BE2C (cell line): ENCODE results near the gene HASPIN.

ENCODE experiments used
- DNase-seq: peaks from one replicate; pipeline ENCODE4 v3.0.0-alpha.2; 2020
- H3K27me3 ChIP-seq: fragments of 250-450 bp; sonication (Bioruptor Pico); 2 replicates; pipeline ENCODE4 v1.5.1; 2020; ENCODE audit warnings: mild to moderate bottlenecking
- H3K36me3 ChIP-seq: fragments of 250-450 bp; sonication (Bioruptor Pico); 2 replicates; pipeline ENCODE4 v1.5.1; 2020; ENCODE audit warnings: mild to moderate bottlenecking
- H3K4me1 ChIP-seq: fragments of 250-450 bp; sonication (Bioruptor Pico); 2 replicates; pipeline ENCODE4 v1.5.1; 2020
- H3K4me3 ChIP-seq: 2 replicates; pipeline ENCODE4 v1.5.1; 2011; ENCODE audit warnings: low read depth, low read length
- H3K9me3 ChIP-seq: fragments of 250-450 bp; sonication (Bioruptor Pico); 2 replicates; pipeline ENCODE4 v1.5.1; 2020
- CTCF ChIP-seq: IDR thresholded peaks from 2 replicates; pipeline ENCODE4 v1.5.1; 2012; ENCODE audit warnings: mild to moderate bottlenecking, low read depth, low read length

Gene HASPIN

GRCh38 chr17:3771140-3771539 is 47.4 kb downstream of the HASPIN start:
- no peaks in the 10 kb centered on the region for H3K9me3 ChIP-seq
- no peaks in the 10 kb centered on the region for H3K27me3 ChIP-seq
- DNase-seq: no peak
- no peaks in the 10 kb centered on the region for H3K4me1 ChIP-seq
- no peaks in the 10 kb centered on the region for H3K36me3 ChIP-seq
- TF ChIP-seq CTCF: no peak
- H3K4me3 ChIP-seq: no peak overlapping the region

- Histone ChIP-seq H3K27me3 (no peaks in the 10 kb centered on the region), H3K4me1 (no peaks in the 10 kb centered on the region), H3K36me3 (no peaks in the 10 kb centered on the region), H3K4me3 (no peak overlapping the region), H3K9me3 (no peaks in the 10 kb centered on the region)
- no peak for TF ChIP-seq CTCF
- DNase-seq: no peak
Observed at GRCh38 chr17:3772764-3773163, 49.1 kb downstream of the HASPIN start.

GRCh38 chr17:3773511-3773910 is 49.8 kb downstream of the HASPIN start:
- Histone ChIP-seq H3K27me3 (no peaks in the 10 kb centered on the region), H3K9me3 (no peaks in the 10 kb centered on the region), H3K4me1 (no peaks in the 10 kb centered on the region), H3K4me3 (no peak overlapping the region), H3K36me3 (no peaks in the 10 kb centered on the region)
- no peak for TF ChIP-seq CTCF
- no peak for DNase-seq

- DNase-seq: no peak
Observed at GRCh38 chr17:3773966-3774365, 50.3 kb downstream of the HASPIN start.

More at GRCh38 chr17:3773966-3774365, 50.3 kb downstream of the HASPIN start:
- TF ChIP-seq CTCF: no peak
- no peaks in the 10 kb centered on the region for H3K36me3 ChIP-seq
- no peaks in the 10 kb centered on the region for H3K27me3 ChIP-seq
- no peak overlapping the region for H3K4me3 ChIP-seq
- H3K4me1 ChIP-seq: no peaks in the 10 kb centered on the region
- H3K9me3 ChIP-seq: no peaks in the 10 kb centered on the region
